Measurements from ENCODE around the gene KCNE3.

GRCh38 chr11:74476536-74476935 is 9.2 kb upstream of the KCNE3 start:
- no peak for TF ChIP-seq FOS (IDR thresholded peaks at IDR 0.05; ENCODE audit: low read depth, low read length)
- TF ChIP-seq RFX5 (IDR thresholded peaks at IDR 0.05; ENCODE audit: low read depth, low read length) = no peak
- TF ChIP-seq POLR2A (IDR thresholded peaks at IDR 0.05; ENCODE audit: low read depth, low read length) = no peak
- no peak for TF ChIP-seq MAFK (IDR thresholded peaks at IDR 0.05; ENCODE audit: low read depth, low read length)
